Breast epithelium (tissue), 4 donors: ENCODE data around the gene ZNF490. TPM values are rescaled to one million over a fixed set of nuclear protein-coding genes. Genes with fewer than 3 reads are reported as not detected.
A peak's percentile ranks its signal among the peaks of the same experiment; 100 is the strongest.
"Not testable (repeated sequence)": the region's sequence is repeated elsewhere in the genome, so short reads cannot be mapped to it uniquely, and the experiment has no call there.

Experiments used
- DNase-seq, 2 donors: peaks; one replicate each; pipeline ENCODE4 v3.0.0-alpha.2; 2019; ENCODE audit warnings: low spot score in 2 of 2
- H3K27ac ChIP-seq, 2 donors: fragments of 200-600 bp; sonication (generic) in 1 of 2; one replicate each; pipeline ENCODE4 v1.5.1; 2016 to 2019; ENCODE audit warnings: mild to moderate bottlenecking in 1 of 2
- H3K27me3 ChIP-seq, 2 donors: fragments of 200-600 bp; sonication (generic) in 1 of 2; one replicate each; pipeline versions ENCODE4 v1.5.1 to v1.6.0; 2017 to 2019; ENCODE audit warnings: control low read depth in 1 of 2, mild to moderate bottlenecking in 1 of 2
- H3K36me3 ChIP-seq: fragments of 200-600 bp; one replicate; pipeline ENCODE4 v1.5.1; 2019
- H3K4me1 ChIP-seq, 2 donors: fragments of 200-600 bp; sonication (generic); one replicate each; pipeline ENCODE4 v1.5.1; 2016 to 2019; ENCODE audit warnings: control low read depth in 1 of 2
- H3K4me3 ChIP-seq, 3 donors: fragments of 200-600 bp; sonication (generic); 1 replicate in 2 of 3; 2 replicates in 1 of 3; pipeline ENCODE4 v1.5.1; 2016 to 2019; ENCODE audit warnings: mild to moderate bottlenecking in 3 of 3, moderate library complexity in 2 of 3
- H3K9me3 ChIP-seq, 2 donors: fragments of 200-600 bp; sonication (generic) in 1 of 2; one replicate each; pipeline ENCODE4 v1.5.1; 2016 to 2019; ENCODE audit warnings: control low read depth in 1 of 2
- CTCF ChIP-seq, 3 donors: fragments of 450-650 bp; IDR thresholded peaks; one replicate each; pipeline ENCODE4 v1.5.1; 2016 to 2017; ENCODE audit warnings: antibody characterized with exemption in 3 of 3, mild to moderate bottlenecking in 3 of 3, moderate library complexity in 3 of 3
- POLR2A ChIP-seq: fragments of 450-650 bp; IDR thresholded peaks from one replicate; pipeline ENCODE4 v1.6.1; 2016; ENCODE audit warnings: antibody characterized with exemption, mild to moderate bottlenecking, moderate library complexity
- POLR2AphosphoS5 ChIP-seq, 3 donors: sonication (generic); formaldehyde crosslinking; IDR thresholded peaks; one replicate each; pipeline ENCODE4 v1.6.1; 2017; ENCODE audit warnings: antibody characterized with exemption in 3 of 3
- intact Hi-C: fragments of 100-400 bp; cut with DNase I; formaldehyde crosslinking; loops from one replicate; pipeline ENCODE4 v1.15.1; 2023; ENCODE audit warnings: low total_unique reads
- total RNA-seq, 3 donors: library from RNA; depleted of rRNA; stranded (reverse); fragments of >200 nt; gene quantifications; one replicate each; pipeline ENCODE4 v1.1.0, GENCODE V29; 2016

ZNF490 gene
- total RNA-seq, 3 donors from 2014 or later: 5.6 to 7.9 (median 7.0) TPM

DNA sequence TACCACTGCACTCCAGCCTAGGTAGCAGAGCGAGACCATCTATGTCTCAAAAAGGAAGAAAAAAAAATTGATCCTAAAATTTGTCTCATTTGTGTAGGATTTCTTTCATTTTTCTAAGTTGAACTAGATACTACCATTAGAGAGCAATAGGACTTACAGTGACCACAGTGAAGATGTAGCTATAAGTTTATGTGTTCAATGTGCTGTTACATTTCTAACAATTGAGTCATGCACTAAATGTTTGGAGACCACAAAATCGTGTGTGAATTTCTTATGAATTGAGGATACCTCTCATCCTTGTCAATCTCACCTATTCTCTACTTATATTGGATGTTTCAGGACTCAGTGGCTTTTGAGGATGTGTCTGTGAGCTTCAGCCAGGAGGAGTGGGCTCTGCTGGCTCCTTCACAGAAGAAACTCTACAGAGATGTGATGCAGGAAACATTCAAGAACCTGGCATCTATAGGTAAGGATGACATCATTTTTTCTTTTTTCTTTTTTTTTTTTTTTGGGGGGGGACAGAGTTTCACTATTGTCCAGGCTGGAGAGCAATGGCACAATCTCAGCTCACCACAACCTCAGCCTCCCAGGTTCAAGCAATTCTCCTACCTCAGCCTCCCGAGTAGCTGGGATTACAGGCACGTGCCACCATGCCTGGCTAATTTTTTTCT lies 12.9 kb upstream of the ZNF490 start:
- Histone ChIP-seq H3K9me3 (peaks cover 0 to 16% of the 10 kb centered on the region in 2 donors), H3K4me3 (no peak overlapping the region), H3K27me3 (no peaks in the 10 kb centered on the region), H3K36me3 (peaks cover 9% of the 10 kb centered on the region), H3K27ac (no peak overlapping the region), H3K4me1 (no peaks in the 10 kb centered on the region)
- DNase-seq: no peak
- intact Hi-C loops: no loop called here
- TF ChIP-seq POLR2AphosphoS5 (IDR thresholded peaks at IDR 0.05) (no peak), CTCF (IDR thresholded peaks at IDR 0.05) (no peak), POLR2A (no peak)

GRCh38 chr19:12621253-12622024 lies 10.8 kb upstream of the ZNF490 start:
- H3K4me3 ChIP-seq, intact Hi-C loops, H3K36me3 ChIP-seq, H3K27me3 ChIP-seq, H3K4me1 ChIP-seq, DNase-seq, H3K9me3 ChIP-seq: not testable (repeated sequence)
- peak overlapping the region in 1 of 2 donors; percentile 43 for H3K27ac ChIP-seq

DNA sequence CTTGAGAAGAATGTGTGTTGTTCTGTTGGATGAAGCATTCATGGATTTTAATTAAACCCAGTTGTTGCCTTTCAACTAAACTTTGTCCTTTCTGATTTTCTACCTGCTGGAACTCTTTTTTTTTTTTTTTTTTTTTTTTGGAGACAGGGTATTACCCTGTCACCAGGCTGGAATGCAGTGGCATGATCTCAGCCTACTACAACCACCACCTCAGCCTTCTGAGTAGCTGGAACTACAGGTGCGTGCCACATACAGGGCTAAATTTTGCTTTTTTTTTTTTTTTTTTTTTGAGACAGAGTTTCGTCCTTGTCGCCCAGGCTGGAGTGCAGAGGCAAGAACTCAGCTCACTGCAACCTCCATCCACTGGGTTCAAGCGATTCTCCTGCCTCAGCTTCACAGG lies 7.0 kb upstream of the ZNF490 start:
- H3K27me3 ChIP-seq: no peaks in the 10 kb centered on the region
- no peaks in the 10 kb centered on the region for H3K9me3 ChIP-seq
- TF ChIP-seq CTCF (IDR thresholded peaks at IDR 0.05) (no peak), POLR2AphosphoS5 (IDR thresholded peaks at IDR 0.05) (no peak)
- no peaks in the 10 kb centered on the region for H3K4me1 ChIP-seq
- intact Hi-C loops: no loop called here
- H3K27ac ChIP-seq: no peak overlapping the region
- no peaks in the 10 kb centered on the region for H3K36me3 ChIP-seq
- no peak for DNase-seq
- H3K4me3 ChIP-seq: no peak overlapping the region

DNA sequence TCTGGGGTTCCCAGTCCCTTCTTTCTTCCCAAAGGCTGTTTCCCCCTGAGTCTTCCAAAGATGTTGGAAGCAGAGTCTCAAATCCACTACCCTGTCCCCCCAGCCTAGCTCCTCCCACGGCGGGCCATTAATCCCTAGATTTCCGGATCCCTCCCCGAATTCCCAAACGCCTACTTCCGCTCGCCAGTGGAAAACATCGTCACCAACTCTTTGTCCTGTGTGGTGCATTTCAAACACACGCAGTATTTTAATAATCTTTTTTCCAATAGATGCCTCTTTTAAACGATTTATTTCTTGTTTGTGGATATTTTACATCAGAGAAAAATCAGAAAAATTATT lies 717 bp upstream of the ZNF490 start:
- peak; percentile 75 to 76 for DNase-seq
- H3K36me3 ChIP-seq: no peaks in the 10 kb centered on the region
- H3K4me1 ChIP-seq: no peaks in the 10 kb centered on the region
- H3K27ac ChIP-seq: peak overlapping the region; percentile 98 to 100
- H3K9me3 ChIP-seq: no peaks in the 10 kb centered on the region
- no peaks in the 10 kb centered on the region for H3K27me3 ChIP-seq
- H3K4me3 ChIP-seq: peak overlapping the region; percentile 84 to 100 (median 91)
- intact Hi-C loops: no loop called here
- TF ChIP-seq CTCF (IDR thresholded peaks at IDR 0.05) (no peak), POLR2A (no peak), POLR2AphosphoS5 (IDR thresholded peaks at IDR 0.05) (no peak)

DNA sequence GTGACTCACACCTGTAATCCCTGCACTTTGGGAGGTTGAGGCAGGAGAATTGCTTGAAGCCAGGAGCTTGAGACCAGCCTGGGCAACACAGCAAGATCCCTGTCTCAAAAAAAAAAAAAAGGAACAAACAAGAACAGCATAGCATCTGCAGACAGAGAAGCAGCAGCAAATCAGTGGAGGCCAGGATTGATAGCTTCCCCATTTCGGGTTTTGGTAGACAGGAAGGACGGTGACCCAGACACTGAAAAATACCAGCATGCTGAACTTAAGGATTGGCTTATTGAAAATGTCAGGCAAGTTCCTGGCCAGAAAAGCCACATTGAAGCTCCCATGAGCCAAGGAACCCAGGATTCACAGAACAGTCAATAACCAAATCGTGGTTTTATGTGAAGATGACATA lies 3.0 kb downstream of the ZNF490 start:
- Histone ChIP-seq H3K36me3 (no peaks in the 10 kb centered on the region), H3K27me3 (no peaks in the 10 kb centered on the region), H3K9me3 (no peaks in the 10 kb centered on the region), H3K4me1 (no peaks in the 10 kb centered on the region), H3K27ac (no peak overlapping the region), H3K4me3 (no peak overlapping the region)
- TF ChIP-seq POLR2AphosphoS5 (IDR thresholded peaks at IDR 0.05) (no peak), POLR2A (no peak), CTCF (IDR thresholded peaks at IDR 0.05) (no peak)
- DNase-seq: no peak
- intact Hi-C loops: no loop called here
